GM19328 (cell line): ENCODE measurements around the gene NEURL3.
"Not testable (repeated sequence)": the region's sequence is repeated elsewhere in the genome, so short reads cannot be mapped to it uniquely, and the experiment has no call there.

Source experiments
- ATAC-seq: cut with Tn5 transposase; IDR thresholded peaks from one replicate; pipeline ENCODE4 v1.9.1; 2021; ENCODE audit warnings: mild to moderate bottlenecking, moderate library complexity; ENCODE audit not compliant: unreplicated experiment

NEURL3 gene, protein sequence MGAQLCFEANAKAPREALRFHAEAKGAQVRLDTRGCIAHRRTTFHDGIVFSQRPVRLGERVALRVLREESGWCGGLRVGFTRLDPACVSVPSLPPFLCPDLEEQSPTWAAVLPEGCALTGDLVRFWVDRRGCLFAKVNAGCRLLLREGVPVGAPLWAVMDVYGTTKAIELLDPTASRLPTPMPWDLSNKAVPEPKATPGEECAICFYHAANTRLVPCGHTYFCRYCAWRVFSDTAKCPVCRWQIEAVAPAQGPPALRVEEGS

DNA sequence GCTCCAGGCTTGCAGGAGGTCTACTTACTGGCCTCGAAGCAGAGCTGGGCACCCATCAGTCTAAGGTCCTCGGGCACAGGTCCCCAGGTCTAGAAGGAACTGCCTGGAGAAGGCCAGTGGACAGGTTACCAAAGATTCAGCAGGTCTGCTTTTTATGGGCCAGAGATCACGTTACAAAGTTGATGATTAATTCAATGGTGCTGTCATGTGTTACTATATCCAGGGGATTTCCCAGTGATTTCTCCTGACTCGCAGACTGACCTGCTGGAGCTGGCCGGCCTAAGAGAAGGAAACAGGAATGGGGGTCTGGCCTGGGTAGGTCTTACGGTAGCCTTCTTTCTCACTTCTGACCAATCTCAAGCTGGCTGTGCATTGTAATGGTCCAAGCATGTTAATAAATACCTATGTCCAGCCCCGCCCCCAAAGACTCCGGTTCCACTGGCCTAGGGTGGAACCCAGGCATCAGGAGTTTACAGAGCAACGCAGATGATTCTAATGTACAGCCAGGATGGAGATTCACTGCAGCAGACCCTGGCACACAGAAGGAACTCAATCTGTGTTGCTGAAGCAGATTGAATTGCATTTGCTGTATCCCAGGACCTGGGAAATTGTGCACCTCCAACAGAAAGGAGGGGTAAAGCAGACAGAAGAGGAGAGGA lies at the start of gene NEURL3:
NEURL3 (minus strand) TSS at position 127 of the 659 bp plus-strand sequence; CDS start at position 56, 71 bp downstream.
- ATAC-seq: no peak

DNA sequence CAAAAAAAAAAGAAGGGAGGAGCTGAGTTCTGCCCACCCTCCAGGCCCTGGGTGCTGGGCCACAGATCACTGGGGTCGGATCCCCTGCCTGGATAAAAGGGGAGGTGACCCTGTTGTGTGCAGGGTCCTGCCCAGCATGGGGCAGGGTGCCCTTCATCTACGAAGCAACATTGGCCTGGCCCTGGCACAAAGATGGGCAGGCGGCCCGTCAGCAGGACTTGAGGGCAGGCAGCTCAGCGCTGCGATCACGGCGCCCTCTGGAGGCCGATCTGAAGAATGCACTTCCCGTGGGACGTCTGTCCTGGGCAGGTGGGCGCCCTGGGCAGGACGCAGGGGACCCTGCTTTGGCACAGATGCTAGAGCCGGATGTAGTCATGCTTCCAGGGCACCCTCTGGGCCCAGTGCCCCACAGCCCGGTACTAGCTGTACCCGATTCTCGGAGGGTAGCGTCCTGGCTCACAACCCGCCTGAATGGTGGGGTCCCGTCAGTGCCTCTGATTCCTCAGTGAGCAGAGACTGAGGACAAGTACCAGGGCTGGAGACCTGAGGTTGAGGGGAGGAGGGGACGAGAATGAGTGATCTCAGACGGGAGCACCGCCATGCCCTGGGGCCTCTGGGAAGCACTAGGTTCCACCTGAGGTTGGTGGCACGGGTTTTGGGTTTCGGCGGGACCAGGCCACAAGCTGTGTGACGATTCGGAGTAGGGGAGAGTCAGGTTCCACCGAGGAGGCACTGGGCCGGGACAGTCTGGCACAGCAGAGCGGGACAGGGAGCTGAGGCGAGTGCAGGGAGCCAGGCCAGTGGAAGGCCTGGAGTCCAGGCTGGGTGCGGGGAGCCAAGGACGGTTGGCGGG lies 49.4 kb upstream of the NEURL3 start:
- ATAC-seq: no peak

DNA sequence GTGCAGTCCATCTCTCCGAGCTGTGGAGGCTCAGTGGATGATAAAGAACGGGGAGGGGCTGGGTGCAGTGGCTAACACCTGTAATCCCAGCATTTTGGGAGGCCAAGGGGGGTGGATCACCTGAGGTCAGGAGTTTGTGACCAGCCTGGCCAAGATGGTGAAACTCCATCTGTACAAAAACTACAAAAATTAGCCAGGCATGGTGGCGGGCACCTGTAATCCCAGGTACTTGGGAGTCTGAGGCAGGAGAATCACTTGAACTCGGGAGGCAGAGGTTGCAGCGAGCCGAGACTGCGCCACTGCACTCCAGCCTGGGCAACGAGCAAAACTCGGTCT lies 48.8 kb upstream of the NEURL3 start:
- ATAC-seq: not testable (repeated sequence)

DNA sequence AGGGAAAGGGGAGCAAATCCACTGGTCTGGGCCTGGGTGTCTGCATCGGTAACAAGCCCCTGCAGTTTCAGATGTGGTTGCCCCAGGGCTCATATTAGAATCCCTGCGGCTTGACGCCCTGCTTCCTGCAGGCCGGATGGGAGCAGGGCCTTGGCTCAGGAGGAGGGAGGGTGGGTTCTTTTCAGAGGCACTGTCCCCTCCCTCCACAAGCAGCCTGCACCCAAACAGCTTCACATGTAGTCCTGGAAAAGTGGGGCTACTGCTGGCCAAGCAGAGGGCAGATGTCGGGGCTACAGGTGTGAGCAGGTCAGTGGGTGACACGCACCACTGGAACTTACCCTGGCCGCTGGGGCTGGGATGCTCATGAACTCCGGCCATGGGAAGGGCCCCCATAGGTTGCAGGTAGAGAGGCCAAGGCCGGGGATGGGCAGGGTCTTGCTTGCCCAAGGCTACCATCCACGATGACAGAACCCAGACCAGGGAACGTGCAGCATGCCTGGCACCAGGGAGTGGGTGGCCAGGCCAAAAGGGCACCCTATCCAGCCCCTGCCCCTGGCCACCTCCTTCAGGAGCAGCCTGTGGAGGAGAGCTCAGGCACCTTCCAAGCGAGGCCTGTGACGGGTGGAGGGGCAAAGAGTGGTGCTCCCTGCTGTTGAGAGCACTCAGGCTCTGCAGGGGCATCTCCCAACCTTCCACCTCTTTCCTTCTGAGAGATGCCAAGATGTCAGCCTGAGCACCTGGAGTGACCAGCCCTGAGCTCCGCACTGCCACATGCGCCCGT lies 48.2 kb upstream of the NEURL3 start:
- no peak for ATAC-seq

DNA sequence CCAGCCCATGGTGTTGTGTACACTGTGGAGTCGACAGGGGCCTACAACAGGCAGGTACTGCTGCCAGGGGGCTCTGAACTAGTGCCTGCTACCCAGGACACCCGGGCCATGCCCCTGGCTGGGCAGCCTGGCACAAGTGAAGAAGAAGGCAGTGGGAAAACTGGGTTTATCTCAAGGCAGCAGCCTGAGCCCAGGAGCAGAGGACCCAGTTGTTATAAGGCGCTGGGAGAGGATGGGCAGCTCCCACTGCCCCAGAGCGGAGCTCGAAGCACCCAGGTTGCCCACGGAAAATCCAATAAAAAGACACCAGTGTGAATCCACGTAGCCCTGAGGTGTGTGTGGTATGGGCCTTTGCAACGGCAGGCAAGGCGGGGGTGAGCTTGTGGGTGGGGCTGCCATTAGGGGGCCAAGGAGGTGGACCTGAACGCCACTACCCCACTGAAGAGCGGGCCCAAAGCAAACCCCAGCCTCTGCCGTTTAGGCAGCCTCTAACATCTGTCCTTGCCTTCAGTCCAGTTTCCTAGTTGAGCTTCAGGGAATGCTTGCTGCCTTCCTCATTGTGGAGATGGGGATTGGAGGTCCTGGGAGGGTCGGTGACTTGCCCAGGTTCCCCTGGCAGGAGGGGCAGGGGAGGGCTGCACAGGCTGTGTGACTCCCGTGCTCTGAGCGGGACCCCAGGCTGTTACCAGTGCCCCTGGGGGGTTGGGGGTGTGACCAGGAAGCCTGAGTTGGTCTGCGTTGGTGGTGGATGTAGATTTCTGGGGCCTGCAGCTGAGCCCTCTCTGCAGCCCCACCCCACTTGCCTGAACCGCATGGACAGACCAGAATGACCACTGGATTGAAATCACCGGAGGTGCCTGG lies 47.4 kb upstream of the NEURL3 start:
- ATAC-seq: no peak

DNA sequence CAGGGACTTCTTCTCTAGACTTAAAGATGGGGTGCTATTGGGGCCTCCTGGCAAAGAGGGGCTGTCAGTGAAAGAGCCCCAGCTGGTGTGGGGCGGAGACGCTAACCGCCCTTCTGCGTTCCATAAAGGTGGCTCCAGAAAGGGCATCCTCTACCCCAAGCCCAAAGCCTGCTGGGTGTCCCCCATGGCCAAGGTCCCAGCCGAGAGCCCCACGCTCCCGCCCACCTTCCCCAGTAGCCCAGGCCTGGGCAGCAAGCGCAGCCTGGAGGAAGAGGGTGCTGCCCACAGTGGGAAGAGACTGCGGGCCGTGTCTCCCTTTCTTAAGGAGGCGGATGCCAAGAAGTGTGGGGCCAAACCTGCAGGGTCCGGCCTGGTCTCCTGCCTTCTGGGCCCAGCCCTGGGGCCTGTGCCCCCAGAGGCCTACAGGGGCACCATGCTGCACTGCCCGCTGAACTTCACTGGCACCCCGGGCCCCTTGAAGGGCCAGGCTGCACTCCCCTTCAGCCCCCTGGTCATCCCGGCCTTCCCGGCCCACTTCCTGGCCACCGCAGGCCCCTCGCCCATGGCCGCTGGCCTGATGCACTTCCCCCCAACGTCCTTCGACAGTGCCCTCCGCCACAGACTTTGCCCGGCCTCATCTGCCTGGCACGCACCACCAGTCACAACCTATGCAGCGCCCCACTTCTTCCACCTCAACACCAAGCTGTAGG lies 46.6 kb upstream of the NEURL3 start:
- ATAC-seq: no peak

DNA sequence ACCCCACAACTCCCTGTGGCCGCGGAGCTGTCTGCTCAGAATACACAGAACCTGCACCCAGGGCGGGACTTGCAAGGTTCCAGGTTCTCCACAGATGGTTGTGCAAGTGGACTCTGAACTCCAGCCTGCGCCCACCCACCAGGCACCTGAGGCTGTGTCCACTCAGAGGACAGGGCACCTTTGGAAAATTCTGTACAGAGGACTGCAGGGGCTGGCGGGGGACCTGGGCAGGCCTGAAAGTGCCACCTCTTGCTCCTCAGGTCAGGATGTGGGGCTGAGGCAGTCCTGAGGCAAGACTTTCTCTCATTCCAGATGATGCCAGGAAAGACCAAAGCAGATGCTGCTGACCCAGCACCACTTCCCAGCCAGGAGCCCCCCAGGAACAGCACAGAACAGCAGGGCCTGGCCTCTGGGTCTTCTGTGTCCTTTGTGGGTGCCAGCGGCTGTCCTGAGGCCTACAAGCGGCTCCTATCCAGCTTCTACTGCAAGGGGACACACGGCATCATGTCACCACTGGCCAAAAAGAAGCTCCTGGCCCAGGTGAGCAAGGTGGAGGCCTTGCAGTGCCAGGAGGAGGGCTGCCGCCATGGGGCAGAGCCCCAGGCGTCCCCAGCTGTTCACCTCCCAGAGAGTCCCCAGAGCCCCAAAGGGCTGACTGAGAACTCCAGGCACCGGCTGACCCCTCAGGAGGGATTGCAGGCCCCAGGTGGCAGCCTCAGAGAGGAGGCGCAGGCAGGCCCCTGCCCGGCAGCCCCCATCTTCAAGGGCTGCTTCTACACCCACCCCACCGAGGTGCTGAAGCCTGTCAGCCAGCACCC lies 45.8 kb upstream of the NEURL3 start:
- ATAC-seq: no peak

DNA sequence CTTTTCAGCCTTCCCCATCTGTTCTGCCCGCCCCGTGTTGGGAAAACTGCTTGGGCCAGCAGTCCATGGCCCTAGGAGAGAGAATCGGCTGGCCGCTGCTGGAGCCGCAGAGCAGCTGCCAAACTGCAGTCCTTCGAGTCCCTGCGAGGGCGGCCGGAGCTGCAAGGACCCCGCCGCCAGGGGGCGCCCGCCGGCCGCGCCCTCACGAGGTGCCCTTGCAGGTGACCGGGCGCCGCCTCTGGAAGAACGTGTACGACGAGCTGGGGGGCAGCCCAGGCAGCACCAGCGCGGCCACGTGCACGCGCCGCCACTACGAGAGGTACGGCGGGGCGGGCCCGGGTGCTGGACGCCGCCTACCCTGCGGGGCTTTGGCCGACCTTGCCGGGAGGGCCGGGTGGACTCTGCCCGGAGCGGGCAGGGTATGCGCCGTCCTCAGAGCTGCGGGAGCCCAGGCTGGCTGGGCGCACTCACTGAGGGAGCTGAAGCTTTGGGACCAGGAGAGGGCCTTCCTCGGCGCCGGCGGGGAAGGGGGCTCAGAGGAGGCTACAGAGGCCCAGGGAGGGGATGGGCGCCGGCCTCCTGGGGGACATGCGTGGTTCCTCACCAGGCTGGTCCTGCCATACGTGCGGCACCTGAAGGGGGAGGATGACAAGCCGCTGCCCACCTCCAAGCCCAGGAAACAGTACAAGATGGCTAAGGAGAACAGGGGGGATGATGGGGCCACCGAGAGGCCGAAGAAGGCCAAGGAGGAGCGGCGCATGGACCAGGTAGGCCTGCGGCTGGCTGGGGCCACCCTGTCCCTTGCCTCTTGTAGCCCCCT lies 45.0 kb upstream of the NEURL3 start:
- no peak for ATAC-seq

DNA sequence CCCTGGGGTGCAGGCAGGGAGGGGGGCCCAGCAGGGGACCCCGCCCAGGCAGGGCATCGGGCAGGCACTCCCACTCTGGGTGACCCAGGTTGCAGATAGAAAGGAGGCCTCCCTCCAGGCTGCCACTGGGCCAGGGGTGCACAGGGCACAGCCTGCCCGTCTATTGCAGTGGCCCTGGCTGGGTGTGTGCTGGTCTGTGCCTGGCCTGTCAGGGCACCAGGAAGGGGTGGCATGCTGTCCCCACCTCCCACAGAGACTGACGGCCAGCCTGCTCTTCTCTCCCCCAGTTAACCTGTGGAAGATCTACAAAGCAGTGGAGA lies 44.3 kb upstream of the NEURL3 start:
- ATAC-seq: no peak

DNA sequence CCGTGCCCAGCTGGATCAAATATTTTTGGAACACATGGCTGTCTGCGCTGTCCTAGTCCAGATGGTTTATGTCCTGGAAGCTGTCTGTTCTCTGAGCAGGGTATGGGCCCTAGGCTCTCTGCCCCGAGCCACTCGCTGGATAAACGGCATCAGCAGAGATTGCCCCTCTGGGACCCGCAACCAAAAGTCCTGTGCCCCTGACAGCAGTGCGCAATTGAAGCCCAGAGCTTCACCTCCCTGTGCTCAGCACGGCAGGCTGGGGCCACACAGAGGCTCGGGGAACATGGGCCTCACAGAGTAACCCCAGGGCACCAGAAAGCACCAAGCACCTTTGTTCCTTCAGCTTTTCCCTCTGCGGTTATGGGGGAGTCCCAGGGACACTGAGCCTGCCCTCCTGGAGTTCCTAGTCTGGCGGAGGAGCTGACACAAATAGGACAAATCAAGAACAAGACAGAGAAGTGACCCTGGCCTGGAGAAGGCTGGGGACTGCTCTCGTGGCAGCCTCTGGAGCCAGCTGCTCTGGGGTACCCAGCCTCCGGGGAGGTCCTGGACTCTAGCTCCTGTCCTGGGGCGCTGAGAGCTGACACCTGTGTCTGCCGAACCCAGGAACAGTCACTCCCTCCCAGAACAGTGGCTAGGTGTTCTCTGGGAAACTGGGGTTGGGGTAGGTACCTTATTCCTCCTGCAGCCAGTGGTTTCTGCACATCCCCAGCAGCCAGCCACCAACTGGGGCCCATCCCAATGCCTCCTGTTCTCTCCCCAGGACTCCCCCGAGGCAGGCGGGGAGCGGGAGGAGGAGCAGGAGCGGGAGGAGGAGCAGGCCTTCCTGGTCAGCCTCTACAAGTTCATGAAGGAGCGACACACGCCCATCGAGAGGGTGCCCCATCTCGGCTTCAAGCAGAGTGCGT lies 43.7 kb upstream of the NEURL3 start:
- no peak for ATAC-seq

DNA sequence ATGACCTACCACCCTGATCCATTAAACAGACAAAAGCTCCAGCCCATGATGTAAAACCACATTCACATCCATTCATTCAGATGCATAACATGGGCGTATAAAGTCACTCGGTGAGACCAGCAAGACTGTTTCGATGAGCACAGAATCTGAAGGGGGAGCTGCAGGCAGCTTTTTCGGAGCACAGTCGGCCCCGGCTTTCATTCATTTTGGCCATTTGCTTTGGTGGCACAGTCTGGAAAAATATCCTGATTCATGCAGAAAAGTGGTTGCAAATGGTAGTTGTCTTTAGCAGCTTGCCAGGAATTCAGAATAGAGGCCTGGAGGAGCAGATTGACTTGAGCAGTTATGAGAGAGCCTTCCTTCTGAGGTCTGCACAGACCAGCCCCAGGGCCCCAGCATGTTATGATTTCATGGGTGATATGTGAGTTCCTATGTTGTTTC lies 42.6 kb upstream of the NEURL3 start:
- ATAC-seq: no peak

DNA sequence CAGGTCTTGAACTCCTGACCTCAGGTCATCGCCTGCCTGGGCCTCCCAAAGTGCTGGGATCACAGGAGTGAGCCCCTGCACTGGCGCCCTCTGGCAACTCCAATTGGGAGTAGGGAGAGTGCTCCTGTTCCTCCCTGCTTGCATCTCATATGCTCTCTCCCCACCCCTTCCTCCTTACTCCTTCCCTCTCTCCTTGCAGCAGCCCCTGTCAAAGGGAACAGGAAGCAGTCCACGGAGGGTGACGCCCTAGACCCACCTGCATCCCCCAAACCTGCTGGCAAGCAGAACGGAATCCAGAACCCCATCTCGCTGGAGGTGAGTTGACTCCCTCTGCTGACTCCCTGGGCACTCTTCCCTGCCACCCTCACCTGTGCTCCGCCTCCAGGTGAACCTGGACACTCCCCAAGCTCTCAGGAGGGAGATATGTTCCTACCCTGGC lies 42.1 kb upstream of the NEURL3 start:
- no peak for ATAC-seq

DNA sequence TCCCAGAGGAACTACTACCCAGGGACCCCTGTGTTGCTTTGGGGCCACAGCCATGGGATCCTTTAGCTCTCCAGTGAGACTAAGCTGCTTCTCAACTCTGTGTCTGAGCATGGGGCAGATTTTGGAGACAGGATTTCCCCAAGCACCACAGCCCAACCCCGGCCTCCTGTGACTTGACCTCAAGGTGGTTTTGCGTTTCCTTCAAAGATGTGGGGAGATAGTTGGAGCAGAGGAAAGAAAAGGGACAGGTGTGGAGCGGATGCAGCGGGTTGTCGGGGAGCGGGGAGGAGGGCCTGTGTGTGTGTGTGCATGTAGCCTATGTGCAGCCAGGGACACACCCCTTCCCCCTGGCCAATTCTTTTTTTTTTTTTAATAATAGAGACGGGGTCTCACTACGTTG lies 41.6 kb upstream of the NEURL3 start:
- no peak for ATAC-seq

DNA sequence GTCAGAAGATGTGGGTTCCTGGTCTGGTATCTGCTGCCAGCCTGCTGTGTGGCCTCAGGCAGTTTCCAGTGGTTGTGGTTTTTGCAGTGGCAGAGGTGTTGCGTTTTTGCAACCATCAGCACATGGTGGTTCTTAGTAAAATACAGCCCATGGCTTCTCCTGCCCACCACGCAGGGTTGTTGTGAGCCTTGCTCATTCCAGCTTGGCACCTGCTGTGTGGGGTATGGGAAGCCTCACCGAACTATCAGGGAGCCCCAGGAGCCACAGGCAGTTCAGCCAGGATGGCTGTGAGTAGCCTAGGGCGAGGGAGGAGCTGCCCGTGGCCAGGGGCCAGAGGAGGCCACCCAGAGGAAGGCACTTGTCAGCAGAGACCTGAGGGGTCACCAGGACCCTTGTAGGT lies 41.2 kb upstream of the NEURL3 start:
- ATAC-seq: no peak

DNA sequence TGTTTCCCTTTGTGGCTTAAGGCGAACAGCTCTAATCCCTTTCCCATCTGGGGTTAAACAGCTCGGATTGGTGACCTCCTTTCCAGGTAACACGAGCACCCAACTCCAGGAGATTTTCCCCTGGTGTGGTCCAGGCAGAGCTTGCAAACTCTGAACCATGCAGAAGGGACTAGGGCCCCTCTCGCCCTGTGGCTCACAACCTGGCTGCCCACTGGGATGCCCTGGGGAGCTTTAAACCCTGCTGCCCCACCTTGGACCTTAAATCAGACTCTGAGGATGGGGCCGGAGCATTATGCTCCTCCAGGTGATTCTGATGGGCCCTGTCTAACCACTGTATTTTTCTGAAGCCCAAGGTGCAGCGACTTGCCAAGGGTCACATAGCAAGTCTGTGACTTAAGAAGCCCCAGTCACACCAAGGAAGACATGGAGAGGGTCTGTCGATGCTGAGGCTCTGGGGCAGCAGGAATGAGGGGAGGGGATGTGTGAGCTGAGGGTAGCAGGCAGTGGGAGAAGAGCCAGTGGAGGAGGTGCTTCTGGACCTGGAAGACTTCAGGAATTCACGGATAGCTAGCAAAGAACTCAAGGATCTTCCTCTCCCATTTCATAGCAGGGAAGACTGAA lies 37.3 kb upstream of the NEURL3 start:
- no peak for ATAC-seq

DNA sequence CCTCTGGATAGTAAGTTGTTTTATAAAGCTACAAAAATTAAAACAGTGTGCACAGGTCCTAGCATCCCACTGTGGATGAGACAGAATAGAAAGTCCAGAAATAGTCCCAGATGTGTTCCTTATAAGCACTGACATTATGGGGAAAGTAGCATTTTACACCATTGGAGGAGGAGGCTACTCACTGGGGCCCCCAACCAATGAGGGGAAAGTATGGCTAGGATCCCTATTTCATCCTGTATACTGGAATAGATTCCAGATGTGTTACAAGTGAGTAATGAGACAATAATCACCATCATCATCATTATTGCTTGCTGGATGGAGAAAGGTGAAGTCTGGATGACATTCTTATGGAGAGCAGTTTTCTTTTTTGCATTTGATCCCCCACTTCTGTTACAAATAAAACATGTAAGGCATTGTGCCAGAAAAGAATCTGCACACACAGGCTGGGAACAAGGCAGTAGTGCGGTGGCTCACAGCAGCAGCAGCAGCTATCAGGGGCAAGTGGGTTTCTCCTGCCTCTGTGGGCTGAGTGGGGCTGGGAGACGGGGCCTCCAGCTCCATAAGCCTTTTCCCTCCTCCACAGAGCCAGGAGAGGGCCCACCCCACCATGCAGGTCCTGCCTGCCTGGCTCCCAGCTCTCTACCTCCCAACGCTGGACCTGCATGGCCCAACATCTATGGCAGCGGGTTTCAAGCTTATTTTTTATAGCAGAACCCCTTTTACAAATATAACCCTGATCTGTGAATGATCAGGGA lies 36.4 kb upstream of the NEURL3 start:
- no peak for ATAC-seq
